Aorta (tissue), 5 donors: ENCODE results near the gene PYGM. TPM values are rescaled to one million over a fixed set of nuclear protein-coding genes. Genes with fewer than 3 reads are reported as not detected.

Experiments used
- ATAC-seq: fragments of 200-7000 bp; cut with Tn5 transposase; one replicate; pipeline ENCODE4 v1.9.1; 2022; ENCODE audit warnings: moderate library complexity; ENCODE audit not compliant: low FRiP score
- DNase-seq, 2 donors: peaks; one replicate each; pipeline ENCODE4 v3.0.0-alpha.2; 2020
- H3K27ac ChIP-seq, 2 donors: one replicate each; pipeline ENCODE4 v1.5.1; 2013; ENCODE audit warnings: low read length in 2 of 2, mild to moderate bottlenecking in 2 of 2, moderate library complexity in 2 of 2, control low read depth in 1 of 2, inconsistent platforms in 1 of 2, low read depth in 1 of 2
- H3K27me3 ChIP-seq, 2 donors: one replicate each; pipeline ENCODE4 v1.6.1; 2013; ENCODE audit warnings: control low read depth in 1 of 2, low read length in 1 of 2, mild to moderate bottlenecking in 1 of 2, moderate library complexity in 1 of 2; ENCODE audit not compliant: insufficient read depth in 2 of 2, control insufficient read depth in 1 of 2
- H3K36me3 ChIP-seq, 2 donors: one replicate each; pipeline ENCODE4 v1.6.1; 2013; ENCODE audit warnings: control low read depth in 1 of 2, low read length in 1 of 2, mild to moderate bottlenecking in 1 of 2; ENCODE audit not compliant: insufficient read depth in 2 of 2, control insufficient read depth in 1 of 2
- H3K4me1 ChIP-seq, 2 donors: one replicate each; pipeline ENCODE4 v1.6.1; 2013; ENCODE audit warnings: low read length in 2 of 2, control low read depth in 1 of 2, mild to moderate bottlenecking in 1 of 2, moderate library complexity in 1 of 2; ENCODE audit not compliant: insufficient read depth in 2 of 2, control insufficient read depth in 1 of 2
- H3K4me3 ChIP-seq, 2 donors: one replicate each; pipeline ENCODE4 v1.5.1; 2013; ENCODE audit warnings: low read length in 2 of 2, control low read depth in 1 of 2, mild to moderate bottlenecking in 1 of 2
- H3K9me3 ChIP-seq: one replicate; pipeline ENCODE4 v1.6.1; 2013; ENCODE audit warnings: mild to moderate bottlenecking, low read length; ENCODE audit not compliant: control insufficient read depth
- WGBS, 2 donors: extraction: QIAGEN DNeasy Blood & Tissue Kit; methylation state at CpG; one replicate each; pipeline ENCODE4 v1.1.7; 2013; 5-methylcytosine and 5-hydroxymethylcytosine counted together
- intact Hi-C, 2 donors: fragments of 100-400 bp; cut with DNase I; formaldehyde crosslinking; loops; one replicate each; pipeline versions ENCODE4 v1.14.2 to v1.15.0; 2022
- polyA plus RNA-seq, 2 donors: library from polyadenylated mRNA; stranded (reverse); fragments of 200-250 nt; gene quantifications; one replicate each; pipeline ENCODE4 v1.2.3, GENCODE V29; 2013
- total RNA-seq, 2 donors: library from RNA; stranded (reverse); fragmentation: NEBNext Ultra II Directional; extraction: Animal tissue kit (Norgen Biotek cat#: 25700); gene quantifications; one replicate each; pipeline ENCODE4 v1.2.1, GENCODE V29; 2021
- donor health status: healthy with polysubstance abuse.
- donor health status: Bipolar disorder and iron deficiency.
- donor health status: DM: no; HTN: no; CAD: no.
- donor health status: DM: no; HTN: no; CAD: no.
- donor health status: DM: yes; HTN: yes; CAD: no.

Gene PYGM
- total and polyA plus RNA-seq, 4 donors: 1.9 to 12.9 (median 12.0) TPM

DNA sequence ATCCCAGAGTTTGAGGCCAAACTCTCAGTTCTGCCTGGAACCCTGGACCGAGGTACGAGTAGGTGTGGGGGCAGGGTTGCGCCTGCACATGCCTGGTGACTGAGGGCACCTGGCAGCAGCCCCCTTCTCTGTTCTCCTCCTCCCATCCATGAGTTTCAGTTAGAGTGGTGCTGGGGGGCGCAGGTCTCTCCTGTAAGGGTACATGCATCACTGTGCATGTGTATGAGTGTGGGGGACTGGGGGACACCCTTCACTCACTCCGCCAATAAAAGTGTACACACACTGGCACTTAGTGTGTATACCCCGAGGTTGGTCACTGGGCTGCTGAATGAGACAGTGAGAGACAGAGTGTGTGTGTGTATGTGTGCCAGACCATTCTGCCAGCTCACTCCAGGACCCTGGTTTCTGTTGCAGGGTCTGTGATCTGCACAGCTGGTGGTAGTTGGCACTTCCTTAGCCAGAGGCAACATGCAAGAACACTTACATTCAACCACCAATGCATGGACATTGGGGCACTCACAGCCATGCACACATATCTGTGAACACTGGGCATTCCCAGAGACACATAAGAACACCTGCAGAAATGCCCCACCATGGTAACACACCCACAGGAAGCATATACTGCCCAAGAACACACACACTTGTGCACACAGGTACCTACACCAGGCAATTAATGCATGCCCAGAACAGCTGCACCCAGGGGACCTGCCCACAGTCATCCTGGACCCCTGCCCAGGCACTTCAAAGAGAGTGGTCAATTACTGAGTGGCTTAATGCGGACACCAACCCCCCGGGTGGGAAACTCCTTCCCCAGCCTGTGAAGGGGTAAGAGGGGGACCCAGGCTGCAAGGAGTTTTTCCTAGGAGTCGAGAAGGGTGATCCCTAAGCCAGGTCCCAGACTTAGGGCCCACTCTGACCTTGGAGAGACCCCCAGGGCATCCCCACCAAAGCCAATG lies 35.6 kb downstream of the PYGM start:
- Histone ChIP-seq H3K9me3 (no peaks in the 10 kb centered on the region), H3K36me3 (no peaks in the 10 kb centered on the region), H3K27ac (no peak overlapping the region), H3K4me3 (no peak overlapping the region), H3K27me3 (no peaks in the 10 kb centered on the region), H3K4me1 (no peaks in the 10 kb centered on the region)
- intact Hi-C loops: loop anchor here in 1 of 2 donors (1.0 to 5.0 kb wide), 2 partner anchors 67 to 171 kb away; no protein-coding TSS in a partner anchor
- 57 to 58% methylated on average over 8 to 9 of the region's 9 CpGs for WGBS, 2 donors
- ATAC-seq: no peak
- peak in 1 of 2 donors; percentile 55 for DNase-seq

DNA sequence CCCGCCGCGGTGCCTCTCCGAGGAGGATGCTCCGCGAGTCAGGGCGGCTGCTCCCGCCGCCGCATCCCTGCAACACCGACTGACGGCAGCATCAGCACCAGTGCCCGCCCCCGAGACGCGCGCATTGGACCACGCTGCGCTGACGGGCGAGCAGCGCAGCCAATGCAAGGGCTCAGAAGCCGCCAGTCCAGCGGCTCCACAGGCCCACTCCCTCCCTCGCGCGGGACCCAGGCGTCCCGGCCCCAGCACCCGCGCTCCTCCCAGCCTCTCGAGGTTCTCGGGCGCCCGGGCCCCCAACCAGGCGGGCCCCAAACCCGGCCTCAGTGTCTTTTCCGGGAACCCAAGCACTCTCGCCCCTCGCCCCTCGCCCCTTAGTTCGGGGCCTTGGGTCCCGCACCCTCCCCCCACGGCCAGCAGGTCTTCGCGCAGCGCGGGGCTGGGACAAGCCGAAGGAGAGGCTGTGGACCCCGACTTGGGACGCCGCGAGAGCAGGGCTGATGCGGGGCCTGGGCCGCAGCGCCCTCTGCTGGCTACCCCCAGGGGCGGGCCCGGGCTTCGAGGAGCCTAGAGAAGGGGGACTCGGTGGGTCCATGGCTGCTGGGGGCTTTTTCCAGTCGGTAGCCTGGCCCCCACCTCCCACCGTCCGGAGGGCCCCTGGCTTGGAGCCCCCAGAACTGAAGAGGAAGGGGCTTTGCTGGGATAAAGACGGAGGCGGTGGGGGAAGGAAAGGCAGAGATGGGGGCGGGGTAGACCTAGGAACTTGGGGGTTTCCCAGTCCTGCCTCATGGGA lies 36.5 kb downstream of the PYGM start, which contains the start of gene NRXN2:
TSS of gene NRXN2 (minus strand) at position 81 of the 790 bp plus-strand sequence. CDS start 9,498 bp downstream, outside the sequence.
- no peak within 1 kb of the TSS for H3K27ac ChIP-seq
- DNase-seq: peak; percentile 91 to 95
- 2% methylated on average over 53 to 66 of the region's 66 CpGs for WGBS, 2 donors
- H3K4me1 ChIP-seq: no peaks in the 10 kb centered on the region
- no peaks in the 10 kb centered on the region for H3K27me3 ChIP-seq
- intact Hi-C loops: loop anchor here in 1 of 2 donors (1.0 to 5.0 kb wide), 2 partner anchors 66 to 170 kb away; no protein-coding TSS in a partner anchor
- H3K4me3 ChIP-seq: peak within 1 kb of the TSS; percentile 48 to 84
- peak; percentile 92 for ATAC-seq
- no peaks in the 10 kb centered on the region for H3K36me3 ChIP-seq
- H3K9me3 ChIP-seq: no peaks in the 10 kb centered on the region

DNA sequence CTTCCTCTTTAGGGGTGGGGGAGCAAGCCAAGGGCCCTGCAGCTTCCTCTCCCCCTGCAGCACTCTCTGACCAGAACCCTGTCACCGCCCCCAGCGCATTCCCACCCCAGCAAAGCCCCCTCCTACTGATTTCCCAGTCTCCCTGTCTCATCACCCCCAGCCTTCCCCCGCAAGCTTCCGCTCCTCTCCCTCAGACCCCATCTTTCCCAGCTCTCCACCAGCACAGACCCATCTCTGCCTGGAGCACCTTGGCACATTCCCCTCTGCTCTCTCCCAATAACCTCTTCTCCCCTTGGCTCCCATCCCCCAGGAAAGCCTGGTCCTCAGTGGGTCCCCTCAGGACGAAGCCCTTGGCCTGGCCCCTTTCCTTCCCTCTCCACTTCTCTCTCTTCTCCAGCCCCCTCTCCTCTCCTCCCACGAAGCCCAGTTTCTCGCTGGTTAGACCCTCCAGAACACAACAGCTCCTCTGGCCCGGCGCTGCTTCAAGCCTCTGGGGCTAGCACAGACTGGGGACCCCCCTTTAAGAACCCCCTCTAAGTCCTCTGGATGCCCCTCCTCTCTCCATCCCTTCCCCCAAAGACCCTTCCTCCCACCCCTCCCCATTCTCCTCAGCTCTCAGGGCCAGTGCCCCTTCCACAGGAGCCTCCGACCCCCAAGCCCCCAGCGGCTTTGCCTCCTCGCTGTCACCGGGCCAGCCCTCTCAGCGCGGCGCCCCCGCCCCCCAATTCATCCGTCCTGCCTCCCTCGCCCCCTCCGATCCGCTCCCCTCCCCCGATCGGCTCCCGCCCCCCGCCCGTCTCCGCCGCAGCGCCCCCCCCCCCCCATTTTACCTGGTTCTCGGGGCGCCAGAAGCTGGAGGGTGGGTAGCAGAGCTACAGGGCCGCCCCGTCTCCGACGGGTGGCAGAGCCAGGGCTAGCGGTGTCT lies 37.4 kb downstream of the PYGM start:
- H3K9me3 ChIP-seq: no peaks in the 10 kb centered on the region
- intact Hi-C loops: loop anchor here in 1 of 2 donors (1.0 to 5.0 kb wide), 2 partner anchors 65 to 169 kb away; no protein-coding TSS in a partner anchor
- DNase-seq (no peak), ATAC-seq (no peak)
- no peaks in the 10 kb centered on the region for H3K27me3 ChIP-seq
- H3K27ac ChIP-seq: no peak overlapping the region
- no peaks in the 10 kb centered on the region for H3K36me3 ChIP-seq
- H3K4me1 ChIP-seq: no peaks in the 10 kb centered on the region
- 12 to 20% methylated on average over 21 to 36 of the region's 36 CpGs for WGBS, 2 donors
- no peak overlapping the region for H3K4me3 ChIP-seq

DNA sequence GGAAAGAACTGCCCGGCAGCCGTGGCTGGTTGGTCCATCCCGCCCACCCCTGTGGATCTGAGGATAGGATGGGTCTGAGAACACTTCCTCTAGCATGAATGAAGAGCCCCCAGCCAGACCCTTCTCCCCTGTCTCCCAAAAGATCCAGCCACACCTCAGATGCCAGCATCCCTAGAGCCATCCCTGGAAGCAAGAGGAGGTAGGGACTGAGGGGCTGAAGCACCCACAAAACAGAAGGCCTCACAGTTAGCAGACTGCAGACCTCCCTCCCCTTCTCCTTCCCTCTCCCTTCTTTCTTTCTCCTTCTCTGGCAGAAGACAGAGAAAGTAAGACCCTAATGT lies 38.4 kb downstream of the PYGM start:
- Histone ChIP-seq H3K27me3 (no peaks in the 10 kb centered on the region), H3K36me3 (no peaks in the 10 kb centered on the region), H3K27ac (no peak overlapping the region), H3K9me3 (no peaks in the 10 kb centered on the region), H3K4me1 (no peaks in the 10 kb centered on the region), H3K4me3 (no peak overlapping the region)
- 74 to 77% methylated on average over 3 of the region's 3 CpGs for WGBS, 2 donors
- intact Hi-C loops: loop anchor here in 1 of 2 donors (5.0 kb wide), 1 partner anchor 64 kb away; no protein-coding TSS in a partner anchor
- no peak for ATAC-seq
- no peak for DNase-seq

DNA sequence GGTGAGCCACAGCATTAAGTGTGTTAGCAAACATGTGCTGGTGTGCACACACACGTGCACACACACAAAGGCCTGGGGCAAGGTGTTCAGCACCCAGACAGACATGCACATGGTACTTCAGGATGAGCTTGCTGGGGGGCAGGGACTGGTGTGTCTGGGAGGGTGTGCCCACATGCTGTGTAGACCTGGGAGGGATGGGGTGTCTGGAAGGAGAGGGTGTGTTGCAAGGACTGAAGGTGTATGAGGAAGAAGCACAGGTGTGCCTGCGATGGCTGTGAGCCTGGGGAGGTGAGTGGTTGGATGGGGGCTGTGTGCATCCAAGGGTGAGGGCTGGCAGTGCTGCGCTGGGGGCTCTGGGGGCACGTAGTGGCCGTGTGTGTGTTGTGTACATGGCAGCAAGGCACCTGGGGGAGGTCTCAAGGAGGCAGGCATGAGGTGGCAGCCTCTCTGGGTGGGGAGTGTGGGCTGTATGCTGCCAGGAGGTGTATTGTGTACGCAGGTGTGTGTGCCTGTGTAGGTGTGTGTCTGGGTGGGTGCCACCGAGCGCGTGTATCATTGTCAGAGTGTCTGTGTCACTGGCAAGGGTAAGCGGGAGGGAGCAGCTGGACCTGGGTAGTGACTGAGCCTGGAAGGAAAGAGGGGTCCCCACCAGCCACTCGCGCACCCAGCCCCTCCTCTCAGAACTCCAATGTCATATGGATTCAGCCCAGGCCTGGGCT lies 39.0 kb downstream of the PYGM start:
- Histone ChIP-seq H3K36me3 (no peaks in the 10 kb centered on the region), H3K27ac (no peak overlapping the region), H3K27me3 (no peaks in the 10 kb centered on the region), H3K4me1 (no peaks in the 10 kb centered on the region), H3K9me3 (no peaks in the 10 kb centered on the region), H3K4me3 (no peak overlapping the region)
- WGBS, 2 donors: 86 to 94% methylated on average over 9 to 12 of the region's 12 CpGs
- intact Hi-C loops: loop anchor here in 1 of 2 donors (5.0 kb wide), 1 partner anchor 63 kb away; no protein-coding TSS in a partner anchor
- ATAC-seq (no peak), DNase-seq (peak in 1 of 2 donors; percentile 64)

DNA sequence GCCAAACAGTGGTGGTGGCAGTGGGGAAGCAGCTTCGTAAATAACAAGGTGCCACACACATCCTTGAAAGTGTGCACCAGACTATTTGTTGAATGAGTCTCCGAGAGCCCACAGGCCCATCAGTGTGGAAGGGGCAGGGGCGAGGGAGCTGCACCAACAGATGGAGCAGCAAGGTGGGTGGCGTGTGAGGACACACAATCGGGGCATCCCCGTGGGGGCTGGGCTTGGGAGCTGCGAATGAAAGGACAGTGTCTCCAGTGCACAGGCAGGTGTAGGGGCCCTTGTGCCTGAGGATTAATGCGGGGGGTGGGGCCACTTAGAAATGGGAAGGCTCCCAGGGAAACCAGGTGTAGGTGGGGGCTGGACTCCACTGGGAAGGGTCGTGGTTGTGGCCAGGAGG lies 39.6 kb downstream of the PYGM start:
- no peaks in the 10 kb centered on the region for H3K4me1 ChIP-seq
- no peaks in the 10 kb centered on the region for H3K9me3 ChIP-seq
- no peak overlapping the region for H3K27ac ChIP-seq
- H3K27me3 ChIP-seq: no peaks in the 10 kb centered on the region
- intact Hi-C loops: loop anchor here in 1 of 2 donors (5.0 kb wide), 1 partner anchor 63 kb away; no protein-coding TSS in a partner anchor
- no peak overlapping the region for H3K4me3 ChIP-seq
- WGBS, 2 donors: 83 to 85% methylated on average over 9 of the region's 9 CpGs
- DNase-seq (peak in 1 of 2 donors; percentile 68), ATAC-seq (no peak)
- no peaks in the 10 kb centered on the region for H3K36me3 ChIP-seq

DNA sequence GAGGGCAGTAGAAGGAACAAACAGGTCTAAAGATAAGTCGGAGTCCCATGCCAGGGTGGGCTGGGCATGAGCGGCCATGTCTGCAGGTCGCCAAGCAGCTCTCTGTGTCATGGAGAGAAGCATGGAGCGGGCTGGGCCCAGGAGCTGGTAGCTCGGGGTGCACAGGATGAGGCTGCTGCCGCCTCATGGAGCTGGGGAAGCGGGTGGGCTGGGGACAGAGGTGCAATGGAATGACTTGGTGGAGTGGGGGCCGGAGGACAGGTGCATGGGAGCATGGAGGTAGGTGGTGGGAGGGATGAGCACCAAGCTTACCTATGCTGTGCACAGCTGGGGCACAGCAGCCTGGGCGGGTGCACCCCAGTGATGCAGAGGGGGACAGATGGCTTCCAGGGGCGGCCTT lies 40.4 kb downstream of the PYGM start:
- 92 to 93% methylated on average over 10 of the region's 10 CpGs for WGBS, 2 donors
- H3K4me3 ChIP-seq: no peak overlapping the region
- intact Hi-C loops: no loop called here
- H3K27me3 ChIP-seq: no peaks in the 10 kb centered on the region
- no peaks in the 10 kb centered on the region for H3K4me1 ChIP-seq
- no peak overlapping the region for H3K27ac ChIP-seq
- H3K9me3 ChIP-seq: no peaks in the 10 kb centered on the region
- no peak for ATAC-seq
- DNase-seq: peak in 1 of 2 donors; percentile 55
- no peaks in the 10 kb centered on the region for H3K36me3 ChIP-seq
